H9 (cell line): ENCODE data around the gene ELOF1. TPM values are rescaled to one million over a fixed set of nuclear protein-coding genes. Genes with fewer than 3 reads are reported as not detected.

ENCODE experiments used
- DNase-seq: peaks from one replicate; pipeline ENCODE4 v3.0.0-alpha.2; 2017
- H2AFZ ChIP-seq: one replicate; pipeline ENCODE4 v1.6.1; 2013; ENCODE audit warnings: mild to moderate bottlenecking, low read length, control low read depth, moderate library complexity
- H2AK5ac ChIP-seq: 2 replicates; pipeline ENCODE4 v1.6.1; 2013; ENCODE audit warnings: low read length, control low read depth, mixed read lengths; ENCODE audit not compliant: insufficient read length
- H2BK120ac ChIP-seq: one replicate; pipeline ENCODE4 v1.6.1; 2013; ENCODE audit warnings: low read depth, mild to moderate bottlenecking, low read length, control low read depth, inconsistent platforms; ENCODE audit not compliant: poor library complexity, severe bottlenecking
- H2BK12ac ChIP-seq: 2 replicates; pipeline ENCODE4 v1.6.1; 2013; ENCODE audit warnings: low read length, control low read depth, mixed read lengths, low read depth; ENCODE audit not compliant: insufficient read length
- H2BK15ac ChIP-seq: 2 replicates; pipeline ENCODE4 v1.6.1; 2013; ENCODE audit warnings: low read depth, low read length, control low read depth
- H2BK20ac ChIP-seq: one replicate; pipeline ENCODE4 v1.6.1; 2013; ENCODE audit warnings: low read depth, mild to moderate bottlenecking, low read length, control low read depth, inconsistent platforms; ENCODE audit not compliant: poor library complexity, severe bottlenecking
- H2BK5ac ChIP-seq: 2 replicates; pipeline ENCODE4 v1.6.1; 2013; ENCODE audit warnings: low read length, control low read depth, mixed read lengths; ENCODE audit not compliant: insufficient read length
- H3K14ac ChIP-seq: 2 replicates; pipeline ENCODE4 v1.6.1; 2013; ENCODE audit warnings: low read length, control low read depth; ENCODE audit not compliant: insufficient read depth
- H3K18ac ChIP-seq: 2 replicates; pipeline ENCODE4 v1.6.1; 2013; ENCODE audit warnings: low read depth, mild to moderate bottlenecking, mixed read lengths, low read length, control low read depth; ENCODE audit not compliant: insufficient read length
- H3K23ac ChIP-seq: 2 replicates; pipeline ENCODE4 v1.6.1; 2013; ENCODE audit warnings: low read length, control low read depth, mixed read lengths, low read depth; ENCODE audit not compliant: insufficient read length
- H3K23me2 ChIP-seq: 2 replicates; pipeline ENCODE4 v1.6.1; 2013; ENCODE audit warnings: low read depth, mild to moderate bottlenecking, mixed read lengths, low read length, control low read depth; ENCODE audit not compliant: insufficient read length, poor library complexity, severe bottlenecking
- H3K27ac ChIP-seq: 2 replicates; pipeline ENCODE4 v1.5.1; 2013; ENCODE audit warnings: low read length, control low read depth, mixed read lengths, low read depth; ENCODE audit not compliant: insufficient read length
- H3K27me3 ChIP-seq: 2 replicates; pipeline ENCODE4 v1.6.1; 2013; ENCODE audit warnings: low read length, control low read depth, inconsistent platforms; ENCODE audit not compliant: insufficient read depth
- H3K4ac ChIP-seq: 2 replicates; pipeline ENCODE4 v1.6.1; 2013; ENCODE audit warnings: low read depth, mild to moderate bottlenecking, control low read depth, inconsistent platforms, low read length, moderate library complexity
- H3K4me1 ChIP-seq: 2 replicates; pipeline ENCODE4 v1.6.1; 2013; ENCODE audit warnings: low read length, control low read depth, inconsistent platforms; ENCODE audit not compliant: insufficient read depth
- H3K4me2 ChIP-seq: 2 replicates; pipeline ENCODE4 v1.6.1; 2013; ENCODE audit warnings: low read length, control low read depth, mixed read lengths; ENCODE audit not compliant: insufficient read length, insufficient read depth
- H3K56ac ChIP-seq: 2 replicates; pipeline ENCODE4 v1.6.1; 2013; ENCODE audit warnings: low read depth, mild to moderate bottlenecking, mixed read lengths, low read length, control low read depth; ENCODE audit not compliant: insufficient read length
- H3K79me1 ChIP-seq: 2 replicates; pipeline ENCODE4 v1.6.1; 2013; ENCODE audit warnings: low read depth, mild to moderate bottlenecking, moderate library complexity, low read length, control low read depth, inconsistent platforms; ENCODE audit not compliant: insufficient read depth, poor library complexity, severe bottlenecking
- H3K79me2 ChIP-seq: 2 replicates; pipeline ENCODE4 v1.6.1; 2013; ENCODE audit warnings: low read length, control low read depth, inconsistent platforms; ENCODE audit not compliant: insufficient read depth
- H3K9ac ChIP-seq: 2 replicates; pipeline ENCODE4 v1.6.1; 2013; ENCODE audit warnings: low read length, control low read depth, mixed read lengths; ENCODE audit not compliant: insufficient read length; ENCODE audit errors: extremely low read depth
- H3K9me3 ChIP-seq: one replicate; pipeline ENCODE4 v1.6.1; 2013; ENCODE audit warnings: low read depth, low read length, inconsistent platforms; ENCODE audit not compliant: control insufficient read depth
- H3T11ph ChIP-seq: one replicate; pipeline ENCODE4 v1.6.1; 2013; ENCODE audit warnings: mild to moderate bottlenecking, low read length, control low read depth, inconsistent platforms
- H4K20me1 ChIP-seq: one replicate; pipeline ENCODE4 v1.6.1; 2013; ENCODE audit not compliant: control insufficient read depth, insufficient read length, insufficient read depth
- H4K5ac ChIP-seq: 2 replicates; pipeline ENCODE4 v1.6.1; 2013; ENCODE audit warnings: low read depth, mild to moderate bottlenecking, mixed read lengths, low read length, control low read depth; ENCODE audit not compliant: insufficient read length
- H4K8ac ChIP-seq: replicated peaks from 2 replicates; pipeline ENCODE4 v1.6.1; 2013; ENCODE audit warnings: low read length, control low read depth, mixed read lengths, low read depth; ENCODE audit not compliant: insufficient read length
- H4K91ac ChIP-seq: 2 replicates; pipeline ENCODE4 v1.6.1; 2013; ENCODE audit warnings: low read depth, mild to moderate bottlenecking, moderate library complexity, mixed read lengths, low read length, control low read depth; ENCODE audit not compliant: insufficient read length
- H3K27ac Mint-ChIP-seq, 3 experiments: 2 replicates in 2 of 3; 3 replicates in 1 of 3; pipeline ENCODE4 v1.8.0; 2020 to 2021; ENCODE audit warnings: mixed read lengths in 3 of 3, mild to moderate bottlenecking in 1 of 3, moderate library complexity in 1 of 3
- H3K27me3 Mint-ChIP-seq: 2 replicates; pipeline ENCODE4 v1.8.0; 2021; ENCODE audit warnings: low read depth, mild to moderate bottlenecking, moderate library complexity, mixed read lengths
- H3K36me3 Mint-ChIP-seq, 3 experiments: 2 replicates in 2 of 3; 3 replicates in 1 of 3; pipeline ENCODE4 v1.8.0; 2020 to 2021; ENCODE audit warnings: low read depth in 3 of 3, mixed read lengths in 3 of 3; ENCODE audit not compliant: insufficient read depth in 1 of 3
- H3K4me1 Mint-ChIP-seq, 2 experiments: 2 replicates each; pipeline ENCODE4 v1.8.0; 2020; ENCODE audit warnings: mixed read lengths in 2 of 2
- H3K4me3 Mint-ChIP-seq, 2 experiments: 2 replicates in 1 of 2; 3 replicates in 1 of 2; pipeline ENCODE4 v1.8.0; 2020 to 2021; ENCODE audit warnings: mild to moderate bottlenecking in 2 of 2, mixed read lengths in 2 of 2, moderate library complexity in 1 of 2
- H3K9me3 Mint-ChIP-seq, 2 experiments: 2 replicates in 1 of 2; 3 replicates in 1 of 2; pipeline ENCODE4 v1.8.0; 2020; ENCODE audit warnings: mild to moderate bottlenecking in 2 of 2, mixed read lengths in 2 of 2, moderate library complexity in 1 of 2
- WGBS: extraction: QIAGEN DNeasy Blood & Tissue Kit; methylation state at CpG from one replicate; pipeline ENCODE4 v1.1.7; 2013; ENCODE audit warnings: missing lambda C conversion rate, low lambda C conversion rate, mixed read lengths; ENCODE audit not compliant: insufficient read length; ENCODE audit errors: extremely low coverage; 5-methylcytosine and 5-hydroxymethylcytosine counted together
- total RNA-seq: library from RNA; stranded (reverse); gene quantifications from 2 replicates; pipeline ENCODE4 v1.2.1, GENCODE V29; 2021
- TF ChIP-seq, protein P1 (sequence below): fragments of 200-600 bp; sonication (generic); conservative IDR thresholded peaks from 3 replicates; pipeline ENCODE4 v1.8.0; 2021; ENCODE audit warnings: antibody characterized with exemption, mild to moderate bottlenecking

Gene ELOF1
- total RNA-seq, 1 experiment from 2014 or later = 84.9 TPM

DNA sequence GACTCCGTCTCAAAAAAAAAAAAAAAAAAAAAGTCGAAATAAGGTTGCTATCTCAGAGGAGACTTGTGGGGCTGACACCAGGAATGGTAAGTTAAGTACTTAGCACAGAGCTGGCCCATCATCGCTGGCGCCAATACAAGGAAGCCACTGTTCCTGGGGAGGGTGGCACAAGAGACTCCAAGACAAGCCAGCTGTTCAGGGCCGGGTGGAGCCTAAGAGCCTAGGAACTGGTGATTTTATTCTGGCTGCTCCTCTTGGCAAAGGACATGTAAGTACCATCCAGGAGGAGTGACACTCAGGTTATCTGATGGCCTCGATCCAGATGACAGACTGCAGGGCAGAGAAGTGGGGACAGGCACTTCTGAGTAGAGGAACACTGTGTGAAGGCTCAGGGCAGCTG lies 3.8 kb downstream of the ELOF1 start:
- Histone ChIP-seq H2BK15ac (no peak overlapping the region), H2BK5ac (no peak overlapping the region), H3K18ac (no peak overlapping the region), H3K4me1 (no peaks in the 10 kb centered on the region), H3K56ac (no peak overlapping the region), H3K4me2 (no peak overlapping the region), H2AK5ac (no peak overlapping the region), H3K14ac (no peak overlapping the region), H3K27ac (no peak overlapping the region), H4K5ac (no peak overlapping the region), H3K9me3 (no peaks in the 10 kb centered on the region), H3K9ac (no peak overlapping the region), H4K91ac (no peak overlapping the region), H3K4ac (no peak overlapping the region), H2AFZ (no peak overlapping the region), H3K79me1 (peaks cover 2% of the 10 kb centered on the region), H3K23me2 (peaks cover 9% of the 10 kb centered on the region), H2BK20ac (no peak overlapping the region), H2BK12ac (no peak overlapping the region), H3K79me2 (peaks cover 17% of the 10 kb centered on the region; the same call in 1 of the 2 replicates), H4K20me1 (no peaks in the 10 kb centered on the region), H3K23ac (no peak overlapping the region), H4K8ac (no peak overlapping the region), H2BK120ac (no peak overlapping the region), H3T11ph (no peak overlapping the region), H3K27me3 (no peaks in the 10 kb centered on the region)
- H3K4me1 Mint-ChIP-seq = peaks cover 5 to 13% of the 10 kb centered on the region in 2 experiments
- peak overlapping the region; percentile 5 to 19; a peak in 1 of 5 replicates for H3K4me3 Mint-ChIP-seq
- WGBS = no CpG with 5 or more reads among the region's 6 CpGs
- TF ChIP-seq, protein P1, sequence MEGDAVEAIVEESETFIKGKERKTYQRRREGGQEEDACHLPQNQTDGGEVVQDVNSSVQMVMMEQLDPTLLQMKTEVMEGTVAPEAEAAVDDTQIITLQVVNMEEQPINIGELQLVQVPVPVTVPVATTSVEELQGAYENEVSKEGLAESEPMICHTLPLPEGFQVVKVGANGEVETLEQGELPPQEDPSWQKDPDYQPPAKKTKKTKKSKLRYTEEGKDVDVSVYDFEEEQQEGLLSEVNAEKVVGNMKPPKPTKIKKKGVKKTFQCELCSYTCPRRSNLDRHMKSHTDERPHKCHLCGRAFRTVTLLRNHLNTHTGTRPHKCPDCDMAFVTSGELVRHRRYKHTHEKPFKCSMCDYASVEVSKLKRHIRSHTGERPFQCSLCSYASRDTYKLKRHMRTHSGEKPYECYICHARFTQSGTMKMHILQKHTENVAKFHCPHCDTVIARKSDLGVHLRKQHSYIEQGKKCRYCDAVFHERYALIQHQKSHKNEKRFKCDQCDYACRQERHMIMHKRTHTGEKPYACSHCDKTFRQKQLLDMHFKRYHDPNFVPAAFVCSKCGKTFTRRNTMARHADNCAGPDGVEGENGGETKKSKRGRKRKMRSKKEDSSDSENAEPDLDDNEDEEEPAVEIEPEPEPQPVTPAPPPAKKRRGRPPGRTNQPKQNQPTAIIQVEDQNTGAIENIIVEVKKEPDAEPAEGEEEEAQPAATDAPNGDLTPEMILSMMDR = no peak
- DNase-seq = no peak
- no peaks in the 10 kb centered on the region; the same call in 1 of the 2 replicates for H3K27me3 Mint-ChIP-seq
- H3K36me3 Mint-ChIP-seq = peaks cover 13 to 35% (median 27%) of the 10 kb centered on the region in 3 experiments; a peak in 6 of 7 replicates
- no peak overlapping the region; a peak in 1 of 7 replicates for H3K27ac Mint-ChIP-seq
- H3K9me3 Mint-ChIP-seq = peaks cover 0 to 3% of the 10 kb centered on the region in 2 experiments; a peak in 1 of 5 replicates
